IPS-15b (cell line): ENCODE data around the gene GARIN5B.

Experiments used
- H3K27me3 ChIP-seq: one replicate; pipeline ENCODE4 v1.6.1; 2013; ENCODE audit warnings: low read length; ENCODE audit not compliant: control insufficient read depth, insufficient read depth
- H3K36me3 ChIP-seq: one replicate; pipeline ENCODE4 v1.6.1; 2013; ENCODE audit warnings: low read length; ENCODE audit not compliant: control insufficient read depth, insufficient read depth
- H3K4me1 ChIP-seq: one replicate; pipeline ENCODE4 v1.6.1; 2013; ENCODE audit warnings: mild to moderate bottlenecking, low read length; ENCODE audit not compliant: control insufficient read depth, insufficient read depth
- H3K4me3 ChIP-seq: one replicate; pipeline ENCODE4 v1.5.1; 2013; ENCODE audit warnings: low read depth, low read length
- H3K9ac ChIP-seq: one replicate; pipeline ENCODE4 v1.6.1; 2013; ENCODE audit warnings: low read depth, mild to moderate bottlenecking, low read length
- H3K9me3 ChIP-seq: one replicate; pipeline ENCODE4 v1.6.1; 2013; ENCODE audit warnings: mild to moderate bottlenecking, low read length; ENCODE audit not compliant: control insufficient read depth, insufficient read depth

GARIN5B gene

DNA sequence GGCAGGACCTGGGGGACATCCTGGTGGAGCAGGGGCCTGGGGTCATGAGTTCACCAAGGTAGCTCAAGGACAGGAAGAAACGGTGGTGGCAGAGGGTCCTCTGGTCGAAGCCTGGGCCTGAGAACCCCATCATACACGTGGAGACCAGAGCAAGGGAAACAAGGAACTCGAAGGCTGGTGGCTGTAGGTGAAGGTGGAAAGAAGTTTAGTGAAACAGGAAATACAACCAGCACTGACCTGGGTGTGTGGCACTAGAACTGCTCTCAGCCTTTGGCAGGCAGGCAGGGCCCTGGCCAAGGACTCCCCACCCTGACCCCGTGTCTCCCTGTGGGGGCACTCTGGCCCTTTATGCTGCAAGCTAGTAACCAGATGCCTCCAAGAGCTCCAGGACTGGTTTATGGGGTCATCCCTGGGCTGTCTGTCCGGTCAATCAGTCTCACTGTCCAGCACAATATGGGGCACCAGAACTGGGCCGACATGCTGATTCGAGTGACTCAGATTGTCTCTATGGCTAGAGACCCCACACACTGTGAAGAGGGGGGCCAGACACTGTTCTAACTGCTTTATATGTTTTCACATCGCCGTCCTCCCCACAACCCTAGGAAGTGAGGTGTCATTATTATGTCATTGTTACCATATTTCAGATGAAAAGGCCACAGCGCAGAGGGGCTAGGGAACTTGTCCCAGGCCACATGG lies 12.3 kb downstream of the GARIN5B start:
- Histone ChIP-seq H3K4me1 (peaks cover 16% of the 10 kb centered on the region), H3K36me3 (peaks cover 23% of the 10 kb centered on the region), H3K27me3 (peaks cover 24% of the 10 kb centered on the region), H3K9me3 (no peaks in the 10 kb centered on the region), H3K9ac (no peak overlapping the region), H3K4me3 (no peak overlapping the region)

DNA sequence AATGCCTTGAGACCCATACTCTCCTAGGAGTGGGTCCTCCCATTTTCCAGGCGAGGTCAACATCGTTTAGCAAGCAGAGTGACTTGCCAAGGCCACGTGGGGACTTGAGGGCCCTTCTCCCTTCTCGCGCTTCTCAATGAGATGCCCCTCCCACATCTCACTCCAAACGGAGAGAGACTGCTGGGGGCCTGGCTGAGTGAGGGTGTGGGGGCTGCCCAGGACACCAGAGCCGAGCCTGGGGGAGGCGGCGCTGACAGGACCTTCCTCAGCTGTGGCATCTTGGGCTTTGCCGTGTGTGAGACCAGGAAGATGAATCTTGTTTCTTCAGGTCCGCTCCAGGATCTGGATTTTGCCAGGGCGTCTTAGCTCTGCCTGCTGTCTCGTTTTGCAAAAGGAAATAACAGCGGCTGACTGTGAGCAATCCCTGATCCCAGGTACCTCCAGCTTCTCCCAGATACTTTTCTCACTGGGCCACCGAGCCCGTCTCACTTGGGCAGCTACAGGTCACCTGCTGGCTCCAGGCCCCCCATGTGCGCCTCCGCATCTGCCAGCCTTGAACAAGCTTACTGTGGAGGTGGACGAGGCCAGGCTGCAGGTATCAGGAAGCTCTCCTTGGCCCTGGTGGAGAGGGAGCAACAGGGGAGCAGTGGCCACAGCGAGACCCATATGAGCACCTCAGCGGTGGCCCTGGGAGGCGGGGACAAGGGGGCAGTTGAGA lies 14.6 kb downstream of the GARIN5B start:
- Histone ChIP-seq H3K9me3 (no peaks in the 10 kb centered on the region), H3K4me3 (peak overlapping the region; percentile 27), H3K27me3 (peaks cover 16% of the 10 kb centered on the region), H3K4me1 (peaks cover 16% of the 10 kb centered on the region), H3K36me3 (peaks cover 40% of the 10 kb centered on the region), H3K9ac (peak overlapping the region; percentile 61)

DNA sequence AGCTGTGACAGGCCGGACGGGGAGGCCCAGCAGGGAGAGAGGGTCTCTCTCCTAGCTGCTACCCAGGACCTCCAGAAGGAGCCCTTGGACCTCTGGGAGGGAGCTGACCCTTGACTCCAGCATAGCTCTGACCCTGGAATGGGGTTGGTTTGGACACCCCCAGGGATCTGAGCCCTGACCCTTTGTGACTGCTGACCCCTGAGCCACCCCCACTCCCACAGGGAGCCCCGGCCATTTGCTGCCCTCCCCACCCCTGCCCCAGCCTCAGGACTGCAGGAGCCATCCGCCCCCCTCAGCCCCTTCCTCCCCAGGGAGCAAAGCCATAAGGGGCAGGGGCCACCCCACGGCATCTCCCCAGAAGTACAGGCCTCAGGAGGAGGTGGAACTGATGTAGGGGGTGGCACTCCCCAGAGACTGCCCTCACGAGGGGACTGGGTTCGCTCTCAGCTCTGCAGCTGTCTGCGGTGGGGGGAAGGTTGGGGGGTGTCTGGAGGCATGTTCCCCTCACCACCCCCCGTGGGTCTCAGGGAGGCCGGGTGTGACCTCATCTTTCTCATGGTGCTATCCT lies 15.5 kb downstream of the GARIN5B start:
- Histone ChIP-seq H3K4me3 (no peak overlapping the region), H3K9ac (no peak overlapping the region), H3K4me1 (peaks cover 16% of the 10 kb centered on the region), H3K36me3 (peaks cover 49% of the 10 kb centered on the region), H3K27me3 (peaks cover 7% of the 10 kb centered on the region), H3K9me3 (no peaks in the 10 kb centered on the region)

DNA sequence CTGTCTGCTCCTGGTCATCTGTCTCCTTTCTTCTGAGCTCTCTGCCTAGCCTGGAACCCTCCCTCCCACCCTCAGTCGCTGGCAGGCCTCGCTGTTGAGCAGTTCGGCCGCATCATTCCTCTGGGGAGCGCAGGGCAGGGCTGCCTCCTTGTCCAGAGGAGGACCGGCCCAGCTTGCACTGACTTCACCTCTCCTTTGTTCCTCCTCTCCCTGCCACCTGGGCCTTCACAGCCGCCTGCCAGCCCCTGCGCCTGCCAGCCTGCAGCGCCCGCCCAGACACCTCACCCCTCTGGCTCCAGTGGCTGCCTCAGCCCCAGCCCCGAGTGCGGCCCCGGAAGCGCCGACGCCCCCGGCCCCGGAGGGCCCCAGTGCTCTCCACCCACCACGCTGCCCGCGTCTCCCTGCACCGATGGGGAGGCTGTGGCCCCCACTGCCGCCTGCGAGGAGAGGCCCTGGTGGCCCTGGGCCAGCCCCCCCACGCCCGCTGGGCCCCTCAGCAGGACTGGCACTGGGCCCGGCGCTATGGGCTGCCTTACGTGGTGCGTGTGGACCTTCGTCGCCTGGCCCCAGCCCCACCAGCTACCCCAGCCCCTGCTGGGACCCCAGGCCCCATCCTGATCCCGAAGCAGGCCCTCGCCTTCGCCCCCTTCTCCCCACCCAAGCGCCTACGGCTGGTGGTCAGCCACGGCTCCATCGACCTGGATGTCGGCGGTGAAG lies 16.2 kb downstream of the GARIN5B start:
- H3K27me3 ChIP-seq, result peaks cover under 1% of the 10 kb centered on the region
- H3K9me3 ChIP-seq, result no peaks in the 10 kb centered on the region
- H3K9ac ChIP-seq, result no peak overlapping the region
- H3K36me3 ChIP-seq, result peaks cover 54% of the 10 kb centered on the region
- H3K4me3 ChIP-seq, result no peak overlapping the region
- H3K4me1 ChIP-seq, result peaks cover 17% of the 10 kb centered on the region

DNA sequence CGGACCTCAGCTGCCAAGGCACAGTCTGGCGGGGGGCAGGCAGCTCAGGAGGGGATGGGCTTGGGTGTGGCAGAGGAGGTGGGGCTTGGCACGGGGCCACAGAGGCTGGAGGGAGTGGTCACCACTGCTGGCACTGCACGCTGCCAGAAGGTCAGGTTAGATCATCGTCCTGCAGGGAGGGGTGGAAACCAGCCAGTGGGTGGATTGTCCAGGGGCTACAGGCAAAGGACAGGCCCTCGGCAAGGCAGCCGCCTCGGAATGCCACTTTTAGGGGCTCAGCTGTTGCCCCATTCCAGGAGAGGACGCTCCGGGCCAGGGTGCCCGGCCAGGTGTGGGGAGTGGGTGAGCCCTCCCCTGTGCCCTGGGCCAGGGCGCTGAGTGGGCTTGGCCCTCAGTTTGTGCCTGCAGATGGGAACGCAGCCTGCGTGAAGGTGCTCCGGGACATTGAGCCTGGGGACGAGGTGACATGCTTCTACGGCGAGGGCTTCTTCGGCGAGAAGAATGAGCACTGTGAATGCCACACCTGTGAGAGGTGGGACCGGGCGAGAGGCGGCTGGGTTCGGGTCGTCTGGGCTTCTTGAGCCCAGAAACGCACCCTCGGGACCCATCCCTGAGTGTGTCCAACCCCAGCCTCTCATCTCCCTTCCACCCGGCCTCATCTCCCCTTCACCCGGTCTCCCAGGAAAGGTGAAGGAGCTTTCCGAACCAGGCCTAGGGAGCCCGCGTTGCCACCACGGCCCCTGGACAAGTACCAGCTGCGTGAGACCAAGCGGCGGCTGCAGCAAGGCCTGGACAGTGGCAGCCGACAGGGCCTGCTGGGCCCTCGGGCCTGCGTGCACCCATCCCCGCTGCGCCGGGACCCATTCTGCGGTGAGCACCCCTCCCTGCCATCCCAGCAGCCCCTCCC lies 17.0 kb downstream of the GARIN5B start:
- Histone ChIP-seq H3K27me3 (no peaks in the 10 kb centered on the region), H3K9ac (no peak overlapping the region), H3K4me1 (peaks cover 23% of the 10 kb centered on the region), H3K9me3 (no peaks in the 10 kb centered on the region), H3K36me3 (peaks cover 50% of the 10 kb centered on the region), H3K4me3 (no peak overlapping the region)

DNA sequence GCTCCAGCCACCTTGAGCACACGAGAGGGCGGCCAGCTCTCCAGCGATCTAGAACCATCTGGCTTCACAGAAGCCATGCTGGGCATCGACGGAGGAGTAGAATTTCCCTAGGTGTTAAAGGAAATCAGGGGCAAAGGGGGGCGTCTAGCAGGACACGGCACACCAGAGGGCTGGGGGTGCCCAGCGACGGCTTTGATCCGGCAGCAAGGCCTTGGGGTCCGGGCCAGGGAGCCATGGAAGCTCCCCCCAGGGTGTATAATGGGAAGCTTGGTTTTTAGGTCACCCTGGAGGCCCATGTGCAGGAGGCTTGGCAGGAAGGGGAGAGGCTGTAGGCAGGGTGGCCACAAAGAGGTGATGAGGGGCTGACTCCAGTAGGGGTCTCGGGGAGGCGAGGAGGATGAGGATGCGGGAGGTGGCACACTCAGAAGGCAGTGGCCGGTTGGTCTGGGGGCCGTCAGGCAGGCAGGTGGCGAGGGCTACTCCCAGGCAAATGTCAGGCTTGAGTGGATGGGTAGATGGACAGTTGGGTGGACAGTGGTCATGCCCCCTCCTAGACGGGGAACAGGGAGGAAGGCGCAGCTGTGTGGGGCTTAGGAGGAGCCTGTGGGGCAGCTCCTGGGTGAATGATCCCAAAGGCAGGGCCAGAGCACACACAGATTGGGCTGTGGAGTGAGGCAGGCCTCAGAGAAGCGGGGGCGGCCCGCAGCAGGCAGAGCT lies 17.8 kb downstream of the GARIN5B start:
- Histone ChIP-seq H3K4me3 (no peak overlapping the region), H3K4me1 (peaks cover 21% of the 10 kb centered on the region), H3K9ac (no peak overlapping the region), H3K36me3 (peaks cover 49% of the 10 kb centered on the region), H3K27me3 (no peaks in the 10 kb centered on the region), H3K9me3 (no peaks in the 10 kb centered on the region)

DNA sequence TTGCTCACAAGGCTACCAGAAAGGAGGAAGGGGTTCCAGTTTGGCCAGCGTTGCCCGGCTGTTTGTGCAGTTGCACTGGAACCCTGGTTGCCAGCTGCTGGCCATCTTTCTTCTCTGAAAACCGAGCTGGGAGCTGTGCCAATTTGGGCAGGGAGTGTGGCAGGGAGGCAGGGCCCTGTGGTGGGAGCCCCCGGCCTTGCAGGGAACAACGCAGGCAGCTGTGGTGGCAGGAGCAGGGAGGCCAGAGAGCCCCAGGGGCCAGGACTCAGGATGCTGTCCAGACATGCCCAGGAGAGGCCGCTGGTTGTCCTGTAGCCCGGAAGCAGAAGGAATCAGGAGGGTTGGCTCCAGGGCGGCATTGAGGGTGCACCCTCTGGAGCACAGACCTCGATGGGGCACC lies 18.6 kb downstream of the GARIN5B start:
- H3K9ac ChIP-seq, result no peak overlapping the region
- H3K36me3 ChIP-seq, result peaks cover 45% of the 10 kb centered on the region
- H3K4me3 ChIP-seq, result no peak overlapping the region
- H3K4me1 ChIP-seq, result peaks cover 18% of the 10 kb centered on the region
- H3K9me3 ChIP-seq, result no peaks in the 10 kb centered on the region
- no peaks in the 10 kb centered on the region for H3K27me3 ChIP-seq

DNA sequence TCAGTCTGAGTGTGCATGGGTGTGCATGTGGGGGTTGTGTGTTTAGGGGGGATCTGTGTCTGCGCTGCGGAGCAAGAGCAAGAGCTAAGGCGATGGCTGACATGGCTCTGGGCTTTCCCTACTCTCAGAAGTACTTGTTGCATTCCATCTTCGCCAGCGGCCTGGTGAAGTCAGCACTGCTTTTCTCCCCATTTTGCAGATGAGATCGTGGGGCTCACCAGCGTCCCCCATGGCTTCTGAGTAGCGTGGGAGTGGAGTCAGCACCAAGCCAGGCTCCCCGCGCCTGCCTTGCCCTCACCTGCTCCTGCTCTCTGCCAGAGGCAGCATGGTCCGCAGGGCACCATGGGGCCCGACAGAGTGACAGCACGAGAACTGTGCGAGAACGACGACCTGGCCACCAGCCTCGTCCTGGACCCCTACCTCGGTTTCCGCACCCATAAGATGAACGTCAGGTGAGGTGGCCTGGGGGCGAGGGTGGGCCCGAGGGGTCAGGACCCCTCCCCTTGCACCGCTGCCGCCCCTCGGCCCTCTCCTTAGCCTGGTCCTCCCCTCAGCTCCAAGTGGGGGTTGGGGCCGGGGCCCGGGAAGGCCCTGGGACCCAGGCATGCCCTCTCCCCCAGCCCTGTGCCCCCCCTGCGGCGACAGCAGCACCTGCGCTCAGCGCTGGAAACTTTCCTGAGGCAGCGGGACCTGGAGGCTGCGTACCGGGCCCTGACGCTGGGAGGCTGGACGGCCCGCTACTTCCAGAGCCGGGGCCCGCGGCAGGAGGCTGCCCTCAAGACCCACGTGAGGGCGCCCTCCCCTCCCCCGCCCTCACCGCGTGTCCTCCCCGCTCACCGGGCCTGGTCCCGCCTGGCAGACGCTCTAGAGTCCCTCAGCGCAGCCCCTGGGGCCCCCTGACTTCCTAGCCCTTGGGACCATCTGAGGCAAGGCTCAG lies 21.2 kb downstream of the GARIN5B start:
- Histone ChIP-seq H3K9me3 (no peaks in the 10 kb centered on the region), H3K9ac (no peak overlapping the region), H3K36me3 (peaks cover 41% of the 10 kb centered on the region), H3K27me3 (no peaks in the 10 kb centered on the region), H3K4me3 (peak overlapping the region; percentile 55), H3K4me1 (peaks cover 8% of the 10 kb centered on the region)

DNA sequence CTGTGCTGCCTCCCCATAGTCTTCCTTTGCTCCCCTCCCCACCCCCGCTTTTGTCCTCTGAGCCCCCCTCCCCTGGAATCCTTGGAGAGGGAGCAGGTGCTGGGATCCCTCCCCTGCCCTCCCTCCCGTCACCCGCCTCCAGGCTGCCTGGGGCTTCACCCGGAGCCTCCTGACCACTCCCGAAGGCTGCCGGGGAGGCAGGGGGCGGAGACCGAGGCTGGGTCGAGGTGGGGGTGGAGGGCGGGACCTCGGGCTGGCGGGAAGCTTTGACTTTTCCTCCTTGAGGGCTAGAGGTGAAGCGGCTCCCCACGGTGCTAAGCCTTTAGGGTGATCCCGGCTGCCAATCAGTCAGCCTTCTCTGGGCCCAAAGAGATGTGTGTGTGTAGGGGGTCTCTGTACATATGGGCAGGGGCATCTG lies 21.9 kb downstream of the GARIN5B start:
- no peak overlapping the region for H3K9ac ChIP-seq
- peak overlapping the region; percentile 94 for H3K4me3 ChIP-seq

DNA sequence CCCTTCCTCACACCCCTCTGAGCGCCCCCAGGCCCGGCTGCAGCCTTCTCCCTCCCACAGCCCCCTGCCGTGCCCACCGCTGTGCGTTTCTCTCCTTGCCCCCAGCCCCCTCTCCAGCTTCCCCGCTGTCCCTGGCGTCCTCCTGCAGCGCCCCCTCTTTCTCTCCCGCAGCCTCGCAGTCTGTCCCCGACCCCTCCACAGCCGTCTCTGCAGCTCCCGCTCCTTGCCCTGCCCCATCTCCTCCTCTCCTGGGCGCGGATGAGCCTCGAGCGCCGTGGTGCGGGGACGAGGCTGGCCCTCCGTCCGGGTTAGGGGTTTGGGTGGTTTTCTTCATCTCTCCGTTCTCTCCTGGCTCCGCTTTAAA lies 22.3 kb downstream of the GARIN5B start:
- Histone ChIP-seq H3K4me3 (peak overlapping the region; percentile 94), H3K36me3 (peaks cover 35% of the 10 kb centered on the region), H3K27me3 (no peaks in the 10 kb centered on the region), H3K9me3 (no peaks in the 10 kb centered on the region), H3K9ac (peak overlapping the region; percentile 90), H3K4me1 (peaks cover 8% of the 10 kb centered on the region)

More for the DNA sequence above, 21.9 kb downstream of the GARIN5B start:
- H3K36me3 ChIP-seq, result peaks cover 39% of the 10 kb centered on the region
- peaks cover 8% of the 10 kb centered on the region for H3K4me1 ChIP-seq
- H3K9me3 ChIP-seq, result no peaks in the 10 kb centered on the region
- no peaks in the 10 kb centered on the region for H3K27me3 ChIP-seq
